Measurements from ENCODE around the gene OTOP3.

OTOP3 gene

GRCh38 chr17:74941128-74941725 lies 5.5 kb downstream of the OTOP3 start:
- no peak overlapping the region for H3K4me3 ChIP-seq (ENCODE audit: low read length)
- TF ChIP-seq ZNF274 (IDR thresholded peaks at IDR 0.05; ENCODE audit: low read depth, low read length) = no peak

DNA sequence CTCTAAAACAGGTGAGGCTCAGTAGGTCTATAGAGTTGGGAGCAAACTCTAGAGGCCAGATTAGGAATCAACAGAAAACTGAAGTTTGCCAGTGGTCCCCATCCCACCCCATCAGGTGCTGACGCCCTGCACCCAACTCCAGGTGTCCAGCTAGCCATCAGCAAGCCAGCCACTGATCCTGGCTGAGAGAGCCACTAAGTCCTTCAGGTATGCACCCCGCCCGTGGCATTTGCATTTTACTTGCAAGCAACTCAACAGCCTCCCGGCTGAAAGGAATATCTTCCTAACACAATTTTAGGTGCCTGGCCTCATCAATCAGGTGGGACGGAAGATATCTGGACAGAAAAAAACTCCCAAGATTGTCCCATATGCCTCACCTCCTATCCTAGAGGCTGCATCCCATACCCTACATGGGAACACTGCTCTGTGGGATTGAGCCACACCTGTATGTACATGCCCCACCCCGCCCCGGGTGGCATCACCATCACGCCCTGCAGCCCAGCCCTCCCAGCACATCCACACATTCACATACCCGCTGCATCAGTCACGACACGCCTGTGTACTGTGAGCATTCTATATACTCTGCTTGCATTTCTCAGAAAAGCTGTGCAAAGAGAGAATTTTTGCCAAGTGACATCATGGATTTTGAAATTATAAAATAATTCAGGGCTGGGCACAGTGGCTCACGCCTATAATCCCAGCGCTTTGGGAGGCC lies 8.3 kb downstream of the OTOP3 start:
- H3K4me3 ChIP-seq (ENCODE audit: low read length) = no peak overlapping the region

GRCh38 chr17:74945543-74945942 lies 9.8 kb downstream of the OTOP3 start:
- TF ChIP-seq ZNF274 (IDR thresholded peaks at IDR 0.05; ENCODE audit: low read depth, low read length) = no peak
- no peak overlapping the region for H3K4me3 ChIP-seq (ENCODE audit: low read length)

More for the DNA sequence above, 8.3 kb downstream of the OTOP3 start:
- no peak for TF ChIP-seq ZNF274 (IDR thresholded peaks at IDR 0.05; ENCODE audit: low read depth, low read length)

GRCh38 chr17:74946641-74947040 lies 10.9 kb downstream of the OTOP3 start:
- TF ChIP-seq ZNF274 (IDR thresholded peaks at IDR 0.05; ENCODE audit: low read depth, low read length) = no peak
- no peak overlapping the region for H3K4me3 ChIP-seq (ENCODE audit: low read length)

- no peak overlapping the region for H3K4me3 ChIP-seq (ENCODE audit: low read length)
- TF ChIP-seq ZNF274 (IDR thresholded peaks at IDR 0.05; ENCODE audit: low read depth, low read length) = no peak
Measured at GRCh38 chr17:74947041-74947754, 11.5 kb downstream of the OTOP3 start.

DNA sequence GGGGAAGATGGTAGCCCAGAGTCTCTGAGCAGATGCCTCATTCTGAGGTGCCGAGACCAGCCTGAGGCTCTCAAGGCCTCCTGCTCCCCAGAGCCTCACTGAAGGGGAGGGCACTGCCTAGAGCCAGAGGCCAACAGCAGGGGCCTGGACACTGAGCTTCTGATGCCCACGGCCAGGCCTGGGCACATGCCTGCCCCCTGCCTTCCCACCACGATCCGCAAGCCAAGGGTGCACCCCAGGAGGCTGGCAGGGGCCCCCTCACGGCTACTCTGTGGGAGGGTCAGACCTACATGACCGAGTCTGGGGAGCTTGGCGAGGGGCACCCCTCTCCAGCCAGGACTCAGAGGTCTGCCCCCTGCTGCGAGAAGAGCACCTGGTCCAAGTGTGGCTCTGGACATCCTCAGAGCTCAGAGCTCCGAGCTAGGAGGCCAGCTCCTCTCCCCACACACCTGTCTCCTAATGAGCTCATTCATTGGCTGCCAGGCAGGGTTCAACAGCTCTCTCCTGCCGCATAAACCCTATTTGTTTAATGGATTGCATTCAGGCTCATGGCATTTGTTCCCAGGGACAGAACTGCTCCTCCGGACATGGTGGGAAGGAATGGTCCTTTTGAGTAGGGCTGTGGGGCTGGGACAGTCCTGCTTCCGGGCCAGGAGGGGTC lies 13.9 kb downstream of the OTOP3 start:
- no peak for TF ChIP-seq ZNF274 (IDR thresholded peaks at IDR 0.05; ENCODE audit: low read depth, low read length)
- H3K4me3 ChIP-seq (ENCODE audit: low read length) = no peak overlapping the region

GRCh38 chr17:74950207-74950606 lies 14.5 kb downstream of the OTOP3 start:
- no peak for TF ChIP-seq ZNF274 (IDR thresholded peaks at IDR 0.05; ENCODE audit: low read depth, low read length)
- H3K4me3 ChIP-seq (ENCODE audit: low read length) = no peak overlapping the region

DNA sequence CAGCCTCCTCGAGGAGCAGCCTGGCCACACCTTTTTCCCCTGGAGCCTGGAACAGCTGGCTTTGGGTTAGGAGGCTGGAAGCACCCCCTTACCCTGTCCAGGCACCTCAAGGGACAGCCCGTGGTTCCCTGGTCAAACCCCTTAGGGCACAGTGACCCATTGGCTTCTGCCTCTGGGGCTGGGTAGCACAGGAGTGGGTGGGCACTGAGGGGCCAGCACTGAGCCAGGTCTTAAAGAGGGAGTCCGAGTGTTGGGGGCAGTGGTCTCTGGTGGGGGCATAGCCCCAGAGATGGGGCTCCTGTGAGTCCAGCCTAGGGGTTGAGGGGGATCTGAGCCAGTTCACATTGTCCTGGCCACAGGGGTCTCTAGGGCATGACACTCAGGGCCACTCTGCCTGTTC lies 15.4 kb downstream of the OTOP3 start:
- no peak overlapping the region for H3K4me3 ChIP-seq (ENCODE audit: low read length)
- no peak for TF ChIP-seq ZNF274 (IDR thresholded peaks at IDR 0.05; ENCODE audit: low read depth, low read length)

DNA sequence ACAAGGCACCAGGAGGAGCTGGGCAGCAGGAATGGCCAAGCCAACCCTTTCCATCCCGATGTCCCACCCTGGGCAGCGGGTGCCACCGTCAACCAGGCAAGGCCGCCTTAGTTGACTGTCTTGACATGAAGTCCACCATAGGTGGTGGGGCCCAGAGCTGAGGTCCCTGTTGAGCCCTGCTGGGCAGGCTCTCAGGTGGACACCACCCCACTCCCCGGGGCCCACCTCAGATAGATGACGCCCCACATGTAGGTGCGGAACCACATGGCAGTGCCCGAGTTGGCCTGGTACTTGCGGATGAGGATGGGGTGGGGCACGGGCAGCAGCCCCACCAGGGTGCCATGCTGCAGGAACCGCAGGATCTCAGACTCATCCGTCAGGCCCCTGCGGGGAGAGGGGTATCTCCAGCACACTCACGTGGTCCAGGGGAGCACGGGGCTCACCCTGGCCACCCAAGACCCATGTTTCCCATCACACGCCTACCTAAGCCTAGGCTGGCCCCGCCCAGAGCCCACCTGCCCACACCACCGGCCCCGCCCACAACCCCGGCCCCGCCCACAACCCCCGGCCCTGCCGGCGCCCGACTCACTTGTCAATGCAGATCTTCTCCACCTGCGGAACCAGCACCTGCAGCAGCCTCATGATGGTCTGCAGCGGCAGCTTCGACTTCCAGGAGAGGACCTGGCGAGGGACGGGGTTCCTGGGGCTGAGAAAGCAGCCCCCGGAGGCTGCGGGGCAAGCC lies 16.2 kb downstream of the OTOP3 start:
- no peak for TF ChIP-seq ZNF274 (IDR thresholded peaks at IDR 0.05; ENCODE audit: low read depth, low read length)
- no peak overlapping the region for H3K4me3 ChIP-seq (ENCODE audit: low read length)

- TF ChIP-seq ZNF274 (IDR thresholded peaks at IDR 0.05; ENCODE audit: low read depth, low read length) = no peak
- H3K4me3 ChIP-seq (ENCODE audit: low read length) = no peak overlapping the region
Measured at GRCh38 chr17:74952431-74953133, 16.9 kb downstream of the OTOP3 start.

DNA sequence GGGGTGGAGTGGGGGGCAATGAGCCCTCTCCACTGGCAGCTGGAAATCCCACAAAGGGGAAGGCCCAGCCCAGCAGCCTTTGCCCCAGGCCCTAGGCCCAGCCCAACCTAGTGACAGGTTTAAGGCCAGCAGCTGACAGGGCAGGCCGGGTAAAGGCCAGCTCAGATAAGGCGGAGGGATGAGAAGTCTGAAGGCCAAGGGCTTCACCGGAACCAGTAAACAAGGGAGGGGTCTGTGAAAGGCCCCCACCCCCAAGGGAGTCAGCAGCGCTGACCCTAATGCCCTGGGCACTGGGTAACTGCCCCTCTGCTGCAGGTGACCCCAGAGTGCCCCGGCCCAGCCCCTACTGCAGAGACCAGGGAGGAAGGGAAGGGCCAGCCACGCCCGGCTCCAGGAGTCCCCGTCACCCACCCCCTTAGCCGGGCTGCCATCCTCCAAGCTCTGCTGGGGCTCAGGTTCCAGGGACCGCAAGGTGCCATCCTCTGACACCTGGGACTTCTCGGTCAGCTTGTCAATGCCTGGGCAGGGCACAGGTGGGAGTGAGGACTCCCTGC lies 17.5 kb downstream of the OTOP3 start:
- H3K4me3 ChIP-seq (ENCODE audit: low read length) = no peak overlapping the region
- TF ChIP-seq ZNF274 (IDR thresholded peaks at IDR 0.05; ENCODE audit: low read depth, low read length) = no peak

GRCh38 chr17:74954115-74954514 lies 18.4 kb downstream of the OTOP3 start:
- no peak for TF ChIP-seq ZNF274 (IDR thresholded peaks at IDR 0.05; ENCODE audit: low read depth, low read length)

More at GRCh38 chr17:74954115-74954514, 18.4 kb downstream of the OTOP3 start:
- no peak overlapping the region for H3K4me3 ChIP-seq (ENCODE audit: low read length)

All from GM08714 (cell line).